Keratinocyte (primary cell): Measurements from ENCODE around the gene MALT1. TPM values are rescaled to one million over a fixed set of nuclear protein-coding genes. Genes with fewer than 3 reads are reported as not detected.

ENCODE experiments used
- DNase-seq: peaks from one replicate; pipeline ENCODE4 v3.0.0-alpha.2; 2011; ENCODE audit warnings: low read depth, missing footprints, low spot score
- FAIRE-seq: peaks from 2 replicates; lab custom pipeline; 2011; peaks lifted over from hg19 to GRCh38; lab: Jason Lieb, UNC
- H2AFZ ChIP-seq: 2 replicates; pipeline ENCODE4 v1.6.0; 2012; ENCODE audit warnings: low read length, control low read depth, inconsistent platforms; ENCODE audit not compliant: control insufficient read depth
- H3K27ac ChIP-seq: 2 replicates; pipeline ENCODE4 v1.5.1; 2011; ENCODE audit warnings: low read length; ENCODE audit not compliant: control insufficient read depth, insufficient read depth
- H3K27me3 ChIP-seq: 3 replicates; pipeline ENCODE4 v1.6.0; 2011; ENCODE audit warnings: low read length; ENCODE audit not compliant: control insufficient read depth, insufficient read depth; ENCODE audit errors: extremely low read depth
- H3K36me3 ChIP-seq, 2 experiments: 2 replicates in 1 of 2; 3 replicates in 1 of 2; pipeline ENCODE4 v1.5.1; 2011; ENCODE audit warnings: low read length in 2 of 2, mild to moderate bottlenecking in 1 of 2; ENCODE audit not compliant: control insufficient read depth in 2 of 2, insufficient read depth in 2 of 2; ENCODE audit errors: extremely low read depth in 1 of 2
- H3K4me1 ChIP-seq: 3 replicates; pipeline ENCODE4 v1.5.1; 2011; ENCODE audit warnings: low read length; ENCODE audit not compliant: control insufficient read depth, insufficient read depth; ENCODE audit errors: extremely low read depth
- H3K4me2 ChIP-seq: 3 replicates; pipeline ENCODE4 v1.6.0; 2011; ENCODE audit warnings: low read depth, low read length; ENCODE audit not compliant: control insufficient read depth, insufficient read depth; ENCODE audit errors: extremely low read depth
- H3K4me3 ChIP-seq, 3 experiments: fragments of 200-600 bp in 1 of 3; sonication (generic) in 1 of 3; 2 replicates in 2 of 3; 3 replicates in 1 of 3; pipeline ENCODE4 v1.5.1; 2011 to 2016; ENCODE audit warnings: low read length in 3 of 3, mild to moderate bottlenecking in 3 of 3, control low read depth in 2 of 3, inconsistent platforms in 1 of 3, low read depth in 1 of 3, mixed read lengths in 1 of 3, mixed run types in 1 of 3, moderate library complexity in 1 of 3; ENCODE audit not compliant: control insufficient read depth in 2 of 3, insufficient read depth in 2 of 3; ENCODE audit errors: extremely low read depth in 1 of 3
- H3K79me2 ChIP-seq: 2 replicates; pipeline ENCODE4 v1.6.0; 2012; ENCODE audit warnings: low read length; ENCODE audit not compliant: control insufficient read depth, insufficient read depth
- H3K9ac ChIP-seq: 3 replicates; pipeline ENCODE4 v1.6.0; 2011; ENCODE audit warnings: low read length; ENCODE audit not compliant: control insufficient read depth, insufficient read depth; ENCODE audit errors: extremely low read depth
- H3K9me1 ChIP-seq: 3 replicates; pipeline ENCODE4 v1.6.0; 2011; ENCODE audit warnings: low read length; ENCODE audit not compliant: control insufficient read depth, insufficient read depth; ENCODE audit errors: extremely low read depth
- H3K9me3 ChIP-seq: 2 replicates; pipeline ENCODE4 v1.5.1; 2012; ENCODE audit warnings: low read depth, low read length; ENCODE audit not compliant: control insufficient read depth
- H4K20me1 ChIP-seq: 3 replicates; pipeline ENCODE4 v1.6.0; 2011; ENCODE audit warnings: low read length; ENCODE audit not compliant: control insufficient read depth, insufficient read depth; ENCODE audit errors: extremely low read depth
- EZH2 ChIP-seq: IDR thresholded peaks from one replicate; pipeline ENCODE4 v1.6.1; 2012; ENCODE audit warnings: inconsistent platforms, mild to moderate bottlenecking, low read length, moderate library complexity
- dilution Hi-C: fragments of 300-500 bp; cut with MboI; formaldehyde crosslinking; loops from one replicate; pipeline ENCODE4 v1.7.0; 2020; ENCODE audit warnings: low sequenced_read_pairs; ENCODE audit not compliant: extremely low pct_ligation_motif_present
- polyA plus RNA-seq, 5 experiments: library from polyadenylated mRNA; depleted of rRNA in 3 of 5; stranded (reverse) in 3 of 5; stranded (forward) in 1 of 5; unstranded in 1 of 5; fragments of >200 nt; gene quantifications; 1 replicate in 1 of 5; 2 replicates in 3 of 5; 3 replicates in 1 of 5; pipeline versions ENCODE4 v1.2.1 to v1.2.3, GENCODE V29; 2011 to 2012; ENCODE audit warnings: missing spikeins in 2 of 5, low read depth in 1 of 5, low replicate concordance in 1 of 5
- TF ChIP-seq, protein P1 (sequence below), 3 experiments: IDR thresholded peaks in 1 of 3; conservative IDR thresholded peaks in 1 of 3; optimal IDR thresholded peaks in 1 of 3; 2 replicates in 2 of 3; 3 replicates in 1 of 3; pipeline versions ENCODE3 to v1.5.1; 2011; ENCODE audit warnings: low read length in 3 of 3, mild to moderate bottlenecking in 3 of 3, moderate library complexity in 2 of 3, control low read depth in 1 of 3, inconsistent platforms in 1 of 3; ENCODE audit not compliant: insufficient read depth in 2 of 3; ENCODE audit errors: extremely low read depth in 1 of 3

The MALT1 gene
- polyA plus RNA-seq, 1 donor (not counting 4 experiments of a cell fraction or from before 2014, with no cell fraction given): 52.1 TPM

GRCh38 chr18:58637197-58637596, 34.1 kb upstream of the MALT1 start:
- DNase-seq (no peak), FAIRE-seq (no peak)
- TF ChIP-seq, protein P1, sequence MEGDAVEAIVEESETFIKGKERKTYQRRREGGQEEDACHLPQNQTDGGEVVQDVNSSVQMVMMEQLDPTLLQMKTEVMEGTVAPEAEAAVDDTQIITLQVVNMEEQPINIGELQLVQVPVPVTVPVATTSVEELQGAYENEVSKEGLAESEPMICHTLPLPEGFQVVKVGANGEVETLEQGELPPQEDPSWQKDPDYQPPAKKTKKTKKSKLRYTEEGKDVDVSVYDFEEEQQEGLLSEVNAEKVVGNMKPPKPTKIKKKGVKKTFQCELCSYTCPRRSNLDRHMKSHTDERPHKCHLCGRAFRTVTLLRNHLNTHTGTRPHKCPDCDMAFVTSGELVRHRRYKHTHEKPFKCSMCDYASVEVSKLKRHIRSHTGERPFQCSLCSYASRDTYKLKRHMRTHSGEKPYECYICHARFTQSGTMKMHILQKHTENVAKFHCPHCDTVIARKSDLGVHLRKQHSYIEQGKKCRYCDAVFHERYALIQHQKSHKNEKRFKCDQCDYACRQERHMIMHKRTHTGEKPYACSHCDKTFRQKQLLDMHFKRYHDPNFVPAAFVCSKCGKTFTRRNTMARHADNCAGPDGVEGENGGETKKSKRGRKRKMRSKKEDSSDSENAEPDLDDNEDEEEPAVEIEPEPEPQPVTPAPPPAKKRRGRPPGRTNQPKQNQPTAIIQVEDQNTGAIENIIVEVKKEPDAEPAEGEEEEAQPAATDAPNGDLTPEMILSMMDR (optimal IDR thresholded peaks at IDR 0.05 in 1 of 3, IDR thresholded peaks at IDR 0.05 in 1 of 3, conservative IDR thresholded peaks at IDR 0.05 in 1 of 3; ENCODE audit: extremely low read depth in 1 of 3, insufficient read depth in 2 of 3, low read length in 3 of 3): no peak
- no peak for TF ChIP-seq EZH2
- no peak overlapping the region for H2AFZ ChIP-seq
- H3K9me3 ChIP-seq: no peaks in the 10 kb centered on the region
- H3K4me1 ChIP-seq: peaks cover 44% of the 10 kb centered on the region
- H3K4me3 ChIP-seq: no peak overlapping the region
- dilution Hi-C loops: no loop called here
- no peaks in the 10 kb centered on the region for H4K20me1 ChIP-seq
- H3K27me3 ChIP-seq: no peaks in the 10 kb centered on the region
- no peak overlapping the region for H3K4me2 ChIP-seq
- H3K36me3 ChIP-seq: no peaks in the 10 kb centered on the region
- H3K27ac ChIP-seq: no peak overlapping the region
- H3K9ac ChIP-seq: no peak overlapping the region
- H3K79me2 ChIP-seq: no peaks in the 10 kb centered on the region
- H3K9me1 ChIP-seq: no peaks in the 10 kb centered on the region

GRCh38 chr18:58637946-58638345, 33.3 kb upstream of the MALT1 start:
- Histone ChIP-seq H3K27ac (no peak overlapping the region), H3K36me3 (no peaks in the 10 kb centered on the region), H3K4me1 (peaks cover 44% of the 10 kb centered on the region)

More at GRCh38 chr18:58637946-58638345, 33.3 kb upstream of the MALT1 start:
- H2AFZ ChIP-seq: no peak overlapping the region
- no peaks in the 10 kb centered on the region for H3K9me3 ChIP-seq
- no peak overlapping the region for H3K9ac ChIP-seq
- TF ChIP-seq, protein P1 (optimal IDR thresholded peaks at IDR 0.05 in 1 of 3, IDR thresholded peaks at IDR 0.05 in 1 of 3, conservative IDR thresholded peaks at IDR 0.05 in 1 of 3; ENCODE audit: extremely low read depth in 1 of 3, insufficient read depth in 2 of 3, low read length in 3 of 3): no peak
- TF ChIP-seq EZH2: no peak
- FAIRE-seq: no peak
- no peak for DNase-seq
- dilution Hi-C loops: no loop called here
- H3K79me2 ChIP-seq: no peaks in the 10 kb centered on the region
- no peak overlapping the region for H3K4me3 ChIP-seq
- no peaks in the 10 kb centered on the region for H3K9me1 ChIP-seq
- H4K20me1 ChIP-seq: no peaks in the 10 kb centered on the region
- H3K27me3 ChIP-seq: no peaks in the 10 kb centered on the region
- no peak overlapping the region for H3K4me2 ChIP-seq
